HEK293 (cell line): ENCODE measurements around the gene SLC45A2.

Source experiments
- CTCF ChIA-PET: fragments of 350-600 bp; formaldehyde crosslinking; extraction: SDS; loops from one replicate; lab custom pipeline; 2021; ENCODE audit warnings: antibody characterized with exemption; lab: Yijun Ruan, JAX
- POLR2A ChIA-PET: fragments of 300-600 bp; formaldehyde crosslinking; extraction: SDS; loops from one replicate; lab custom pipeline; 2020; ENCODE audit warnings: antibody characterized with exemption, inconsistent platforms; lab: Yijun Ruan, JAX
- H3K27ac ChIP-seq: fragments of 200-500 bp; sonication (Bioruptor generic); 2 replicates; pipeline ENCODE4 v1.5.1; 2014; ENCODE audit warnings: low read depth, low read length, control low read depth, inconsistent platforms; ENCODE audit errors: extremely low read depth
- H3K36me3 ChIP-seq, 2 experiments: fragments of 200-500 bp in 1 of 2; sonication (Bioruptor generic) in 1 of 2; 1 replicate in 1 of 2; 2 replicates in 1 of 2; pipeline ENCODE4 v1.5.1; 2014 to 2017; ENCODE audit warnings: inconsistent platforms in 2 of 2, low read length in 2 of 2; ENCODE audit not compliant: control insufficient read depth in 2 of 2, insufficient read depth in 1 of 2
- H3K4me1 ChIP-seq: fragments of 200-500 bp; sonication (Bioruptor generic); 2 replicates; pipeline ENCODE4 v1.5.1; 2014; ENCODE audit warnings: mild to moderate bottlenecking, low read length, inconsistent platforms; ENCODE audit not compliant: control insufficient read depth, insufficient read depth
- H3K4me3 ChIP-seq: 2 replicates; pipeline ENCODE4 v1.5.1; 2011; ENCODE audit warnings: low read depth, mild to moderate bottlenecking, control low read depth, low read length, moderate library complexity
- H3K9me3 ChIP-seq: fragments of 200-500 bp; sonication (Bioruptor generic); 2 replicates; pipeline ENCODE4 v1.5.1; 2014; ENCODE audit warnings: low read depth, low read length, inconsistent platforms; ENCODE audit not compliant: control insufficient read depth, insufficient read depth
- GFI1B ChIP-seq: fragments of 450-650 bp; formaldehyde crosslinking; IDR thresholded peaks from 2 replicates; pipeline ENCODE4 v1.5.1; 2016; ENCODE audit warnings: missing biosample characterization, missing genetic modification characterization
- IKZF3 ChIP-seq: fragments of 450-650 bp; IDR thresholded peaks from 2 replicates; pipeline ENCODE4 v1.5.0; 2018; ENCODE audit warnings: missing biosample characterization, mild to moderate bottlenecking, missing genetic modification characterization, moderate library complexity
- PRDM2 ChIP-seq: fragments of 450-650 bp; formaldehyde crosslinking; IDR thresholded peaks from 2 replicates; pipeline ENCODE4 v1.5.1; 2016; ENCODE audit warnings: missing biosample characterization, missing genetic modification characterization, borderline replicate concordance
- SETDB1 ChIP-seq: IDR thresholded peaks from one replicate; pipeline ENCODE4 v1.6.1; 2017; ENCODE audit warnings: mild to moderate bottlenecking, low read length, moderate library complexity, mixed read lengths; ENCODE audit not compliant: insufficient read length
- TRIM28 ChIP-seq: IDR thresholded peaks from 2 replicates; pipeline ENCODE4 v1.6.1; 2011; ENCODE audit warnings: low read length, control low read depth, borderline replicate concordance
- ZBTB10 ChIP-seq: fragments of 450-650 bp; formaldehyde crosslinking; IDR thresholded peaks from 2 replicates; pipeline ENCODE4 v1.5.1; 2016; ENCODE audit warnings: missing biosample characterization, missing genetic modification characterization
- ZBTB6 ChIP-seq: fragments of 450-650 bp; formaldehyde crosslinking; IDR thresholded peaks from 2 replicates; pipeline ENCODE4 v1.5.1; 2017; ENCODE audit warnings: missing biosample characterization, missing genetic modification characterization
- ZFP37 ChIP-seq: fragments of 450-650 bp; formaldehyde crosslinking; IDR thresholded peaks from 2 replicates; pipeline ENCODE4 v1.5.1; 2016; ENCODE audit warnings: missing biosample characterization, missing genetic modification characterization
- ZNF121 ChIP-seq: fragments of 450-650 bp; formaldehyde crosslinking; IDR thresholded peaks from 2 replicates; pipeline ENCODE4 v1.5.1; 2016; ENCODE audit warnings: missing biosample characterization, missing genetic modification characterization
- ZNF132 ChIP-seq: fragments of 450-650 bp; formaldehyde crosslinking; IDR thresholded peaks from 2 replicates; pipeline ENCODE4 v1.5.1; 2017; ENCODE audit warnings: missing biosample characterization, missing genetic modification characterization, borderline replicate concordance
- ZNF133 ChIP-seq: fragments of 450-650 bp; formaldehyde crosslinking; IDR thresholded peaks from 2 replicates; pipeline ENCODE4 v1.5.1; 2016; ENCODE audit warnings: missing biosample characterization, missing genetic modification characterization
- ZNF18 ChIP-seq: fragments of 450-650 bp; formaldehyde crosslinking; IDR thresholded peaks from 2 replicates; pipeline ENCODE4 v1.5.1; 2016; ENCODE audit warnings: missing biosample characterization, missing genetic modification characterization
- ZNF248 ChIP-seq: fragments of 450-650 bp; formaldehyde crosslinking; IDR thresholded peaks from 2 replicates; pipeline ENCODE4 v1.5.1; 2017; ENCODE audit warnings: missing biosample characterization, missing genetic modification characterization
- ZNF274 ChIP-seq, 2 experiments: fragments of 200-500 bp in 1 of 2; fragments of 450-650 bp in 1 of 2; sonication (Bioruptor generic) in 1 of 2; formaldehyde crosslinking in 1 of 2; IDR thresholded peaks; 2 replicates each; pipeline versions ENCODE4 v1.5.1 to v1.6.1; 2014 to 2016; ENCODE audit warnings: borderline replicate concordance in 1 of 2, inconsistent platforms in 1 of 2, low read length in 1 of 2, missing biosample characterization in 1 of 2, missing genetic modification characterization in 1 of 2
- ZNF513 ChIP-seq: fragments of 450-650 bp; IDR thresholded peaks from 2 replicates; pipeline ENCODE4 v1.5.1; 2018; ENCODE audit warnings: missing biosample characterization, missing genetic modification characterization
- ZNF558 ChIP-seq: fragments of 450-650 bp; formaldehyde crosslinking; IDR thresholded peaks from 2 replicates; pipeline ENCODE4 v1.5.1; 2016; ENCODE audit warnings: missing biosample characterization, missing genetic modification characterization
- ZNF645 ChIP-seq: fragments of 450-650 bp; formaldehyde crosslinking; IDR thresholded peaks from 2 replicates; pipeline ENCODE4; 2016; ENCODE audit warnings: missing biosample characterization, missing genetic modification characterization
- ZSCAN16 ChIP-seq: fragments of 450-650 bp; formaldehyde crosslinking; IDR thresholded peaks from 2 replicates; pipeline ENCODE4 v1.5.1; 2016; ENCODE audit warnings: missing biosample characterization, missing genetic modification characterization

Gene SLC45A2

GRCh38 chr5:33964132-33964700 lies 20.3 kb downstream of the SLC45A2 start:
- Histone ChIP-seq H3K4me3 (no peak overlapping the region), H3K27ac (no peak overlapping the region), H3K36me3 (no peaks in the 10 kb centered on the region), H3K9me3 (no peaks in the 10 kb centered on the region), H3K4me1 (no peaks in the 10 kb centered on the region)
- CTCF ChIA-PET = interaction anchor here (0.6 kb wide), 1 partner anchor 14 kb away, joined by 3 read pairs; no protein-coding TSS in a partner anchor
- POLR2A ChIA-PET = no interaction called here
- TF ChIP-seq ZNF132 (no peak), PRDM2 (tag by site-specific recombination) (no peak), ZNF248 (tag by site-specific recombination) (no peak), ZNF558 (tag by site-specific recombination) (no peak), ZNF274 (IDR thresholded peaks at IDR 0.05; ENCODE audit: low read length) (no peak), ZNF274 (tag by site-specific recombination; IDR thresholded peaks at IDR 0.05; ENCODE audit: borderline replicate concordance) (no peak), ZNF513 (tag by site-specific recombination) (no peak), ZFP37 (no peak), ZNF645 (no peak), ZSCAN16 (tag by site-specific recombination) (no peak), ZNF18 (tag by site-specific recombination) (no peak), GFI1B (tag by site-specific recombination) (no peak)

- H3K27ac ChIP-seq = no peak overlapping the region
- no peaks in the 10 kb centered on the region for H3K9me3 ChIP-seq
- no peaks in the 10 kb centered on the region for H3K36me3 ChIP-seq
- no peaks in the 10 kb centered on the region for H3K4me1 ChIP-seq
- ChIA-PET CTCF (interaction anchor here (1.4 kb wide), 1 partner anchor 12 kb away, joined by 4 read pairs; no protein-coding TSS in a partner anchor), POLR2A (no interaction called here)
- no peak overlapping the region for H3K4me3 ChIP-seq
- TF ChIP-seq ZNF18 (tag by site-specific recombination) (no peak), SETDB1 (no peak), TRIM28 (no peak), IKZF3 (tag by site-specific recombination) (no peak), ZNF121 (tag by site-specific recombination) (no peak), ZFP37 (no peak), ZBTB10 (no peak), ZBTB6 (no peak), ZNF133 (tag by site-specific recombination) (no peak)
These were observed 26.3 kb downstream of the SLC45A2 start for GRCh38 chr5:33958176-33958575.
